Measurements from ENCODE around the gene OR51E1.

The OR51E1 gene

DNA sequence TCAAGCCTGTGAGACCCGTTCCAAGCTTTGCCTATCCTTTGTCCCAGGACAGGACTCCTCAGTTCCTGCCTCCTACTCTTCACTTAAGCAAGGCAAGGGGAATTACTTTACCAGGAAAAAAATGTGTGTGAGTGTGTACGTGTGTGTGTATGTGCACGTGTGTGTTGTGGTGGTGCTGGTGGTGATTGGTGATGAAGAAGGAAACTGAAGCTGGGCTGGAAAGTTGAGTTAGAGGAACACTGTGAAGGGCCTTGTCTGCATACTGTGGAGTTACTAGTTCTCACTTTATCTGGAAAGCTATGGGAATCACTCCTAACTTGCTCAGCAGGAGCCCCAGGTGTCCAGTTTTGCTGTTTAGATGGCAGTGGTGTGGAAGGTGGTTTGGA is 6.1 kb upstream of the OR51E1 start:
- no peak for TF ChIP-seq TAF1 (IDR thresholded peaks at IDR 0.05; ENCODE audit: borderline replicate concordance, insufficient read depth, low read length)
- TF ChIP-seq, protein P1, sequence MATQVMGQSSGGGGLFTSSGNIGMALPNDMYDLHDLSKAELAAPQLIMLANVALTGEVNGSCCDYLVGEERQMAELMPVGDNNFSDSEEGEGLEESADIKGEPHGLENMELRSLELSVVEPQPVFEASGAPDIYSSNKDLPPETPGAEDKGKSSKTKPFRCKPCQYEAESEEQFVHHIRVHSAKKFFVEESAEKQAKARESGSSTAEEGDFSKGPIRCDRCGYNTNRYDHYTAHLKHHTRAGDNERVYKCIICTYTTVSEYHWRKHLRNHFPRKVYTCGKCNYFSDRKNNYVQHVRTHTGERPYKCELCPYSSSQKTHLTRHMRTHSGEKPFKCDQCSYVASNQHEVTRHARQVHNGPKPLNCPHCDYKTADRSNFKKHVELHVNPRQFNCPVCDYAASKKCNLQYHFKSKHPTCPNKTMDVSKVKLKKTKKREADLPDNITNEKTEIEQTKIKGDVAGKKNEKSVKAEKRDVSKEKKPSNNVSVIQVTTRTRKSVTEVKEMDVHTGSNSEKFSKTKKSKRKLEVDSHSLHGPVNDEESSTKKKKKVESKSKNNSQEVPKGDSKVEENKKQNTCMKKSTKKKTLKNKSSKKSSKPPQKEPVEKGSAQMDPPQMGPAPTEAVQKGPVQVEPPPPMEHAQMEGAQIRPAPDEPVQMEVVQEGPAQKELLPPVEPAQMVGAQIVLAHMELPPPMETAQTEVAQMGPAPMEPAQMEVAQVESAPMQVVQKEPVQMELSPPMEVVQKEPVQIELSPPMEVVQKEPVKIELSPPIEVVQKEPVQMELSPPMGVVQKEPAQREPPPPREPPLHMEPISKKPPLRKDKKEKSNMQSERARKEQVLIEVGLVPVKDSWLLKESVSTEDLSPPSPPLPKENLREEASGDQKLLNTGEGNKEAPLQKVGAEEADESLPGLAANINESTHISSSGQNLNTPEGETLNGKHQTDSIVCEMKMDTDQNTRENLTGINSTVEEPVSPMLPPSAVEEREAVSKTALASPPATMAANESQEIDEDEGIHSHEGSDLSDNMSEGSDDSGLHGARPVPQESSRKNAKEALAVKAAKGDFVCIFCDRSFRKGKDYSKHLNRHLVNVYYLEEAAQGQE (IDR thresholded peaks at IDR 0.05; ENCODE audit: insufficient read depth in 1 of 2, low read depth in 2 of 2, low read length in 2 of 2), result no peak
- no peak for TF ChIP-seq FOXP2 (optimal IDR thresholded peaks at IDR 0.05; ENCODE audit: borderline replicate concordance, extremely low read depth, extremely low read length, insufficient read depth)
- TF ChIP-seq POLR2AphosphoS5 (IDR thresholded peaks at IDR 0.05; ENCODE audit: low read depth, low read length), result no peak
- no peak for TF ChIP-seq SIN3A (IDR thresholded peaks at IDR 0.05; ENCODE audit: borderline replicate concordance, insufficient read depth, low read length)

DNA sequence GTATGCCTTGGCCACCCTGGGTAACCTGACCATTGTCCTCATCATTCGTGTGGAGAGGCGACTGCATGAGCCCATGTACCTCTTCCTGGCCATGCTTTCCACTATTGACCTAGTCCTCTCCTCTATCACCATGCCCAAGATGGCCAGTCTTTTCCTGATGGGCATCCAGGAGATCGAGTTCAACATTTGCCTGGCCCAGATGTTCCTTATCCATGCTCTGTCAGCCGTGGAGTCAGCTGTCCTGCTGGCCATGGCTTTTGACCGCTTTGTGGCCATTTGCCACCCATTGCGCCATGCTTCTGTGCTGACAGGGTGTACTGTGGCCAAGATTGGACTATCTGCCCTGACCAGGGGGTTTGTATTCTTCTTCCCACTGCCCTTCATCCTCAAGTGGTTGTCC is 3.9 kb upstream of the OR51E1 start:
- no peak for TF ChIP-seq TAF1 (IDR thresholded peaks at IDR 0.05; ENCODE audit: borderline replicate concordance, insufficient read depth, low read length)
- no peak for TF ChIP-seq POLR2AphosphoS5 (IDR thresholded peaks at IDR 0.05; ENCODE audit: low read depth, low read length)
- TF ChIP-seq, protein P1 (IDR thresholded peaks at IDR 0.05; ENCODE audit: insufficient read depth in 1 of 2, low read depth in 2 of 2, low read length in 2 of 2), result no peak
- TF ChIP-seq SIN3A (IDR thresholded peaks at IDR 0.05; ENCODE audit: borderline replicate concordance, insufficient read depth, low read length), result no peak
- no peak for TF ChIP-seq FOXP2 (optimal IDR thresholded peaks at IDR 0.05; ENCODE audit: borderline replicate concordance, extremely low read depth, extremely low read length, insufficient read depth)

DNA sequence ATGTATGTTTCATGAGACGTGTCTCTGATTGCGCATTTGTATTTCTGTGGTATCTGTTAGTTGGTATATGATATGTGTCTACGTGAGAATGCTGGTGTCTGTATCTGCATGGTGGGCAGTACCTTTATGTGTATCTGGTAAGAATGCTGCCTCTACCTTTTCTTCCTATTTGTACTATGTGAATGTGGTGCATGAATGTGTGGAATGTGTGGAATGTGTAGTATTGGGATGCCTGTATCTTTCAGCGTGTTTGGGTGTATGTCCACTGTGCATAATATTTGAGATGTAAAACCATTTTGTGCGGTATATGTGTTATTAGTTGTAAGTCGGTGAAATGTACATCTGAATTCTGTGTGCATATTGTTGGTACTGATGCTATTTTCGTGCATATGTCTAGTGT is 2.3 kb upstream of the OR51E1 start:
- no peak for TF ChIP-seq POLR2AphosphoS5 (IDR thresholded peaks at IDR 0.05; ENCODE audit: low read depth, low read length)
- no peak for TF ChIP-seq TAF1 (IDR thresholded peaks at IDR 0.05; ENCODE audit: borderline replicate concordance, insufficient read depth, low read length)
- TF ChIP-seq SIN3A (IDR thresholded peaks at IDR 0.05; ENCODE audit: borderline replicate concordance, insufficient read depth, low read length), result no peak
- TF ChIP-seq, protein P1 (IDR thresholded peaks at IDR 0.05; ENCODE audit: insufficient read depth in 1 of 2, low read depth in 2 of 2, low read length in 2 of 2), result no peak
- TF ChIP-seq FOXP2 (optimal IDR thresholded peaks at IDR 0.05; ENCODE audit: borderline replicate concordance, extremely low read depth, extremely low read length, insufficient read depth), result no peak

DNA sequence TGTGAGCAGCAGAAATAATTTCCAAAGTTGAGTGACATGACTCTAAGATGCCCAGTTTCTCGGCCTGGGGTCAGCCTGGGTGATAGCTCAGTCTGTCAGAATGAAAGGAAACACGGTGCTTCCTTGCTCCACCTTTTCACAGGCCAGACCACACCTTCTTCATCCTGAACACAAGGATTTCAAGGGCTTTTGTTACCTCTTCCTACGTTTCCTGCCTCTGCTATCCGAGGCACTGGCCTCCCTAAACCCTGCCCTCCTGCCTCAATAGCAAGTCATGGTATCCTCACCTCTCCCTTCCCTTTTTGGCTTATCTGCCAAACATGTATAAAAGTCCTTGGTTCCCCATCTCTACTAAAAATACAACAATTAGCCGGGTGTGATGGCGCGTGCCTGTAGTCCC is 1.7 kb upstream of the OR51E1 start:
- TF ChIP-seq, protein P1 (IDR thresholded peaks at IDR 0.05; ENCODE audit: insufficient read depth in 1 of 2, low read depth in 2 of 2, low read length in 2 of 2), result no peak
- no peak for TF ChIP-seq FOXP2 (optimal IDR thresholded peaks at IDR 0.05; ENCODE audit: borderline replicate concordance, extremely low read depth, extremely low read length, insufficient read depth)
- TF ChIP-seq SIN3A (IDR thresholded peaks at IDR 0.05; ENCODE audit: borderline replicate concordance, insufficient read depth, low read length), result no peak
- TF ChIP-seq TAF1 (IDR thresholded peaks at IDR 0.05; ENCODE audit: borderline replicate concordance, insufficient read depth, low read length), result no peak
- TF ChIP-seq POLR2AphosphoS5 (IDR thresholded peaks at IDR 0.05; ENCODE audit: low read depth, low read length), result no peak

DNA sequence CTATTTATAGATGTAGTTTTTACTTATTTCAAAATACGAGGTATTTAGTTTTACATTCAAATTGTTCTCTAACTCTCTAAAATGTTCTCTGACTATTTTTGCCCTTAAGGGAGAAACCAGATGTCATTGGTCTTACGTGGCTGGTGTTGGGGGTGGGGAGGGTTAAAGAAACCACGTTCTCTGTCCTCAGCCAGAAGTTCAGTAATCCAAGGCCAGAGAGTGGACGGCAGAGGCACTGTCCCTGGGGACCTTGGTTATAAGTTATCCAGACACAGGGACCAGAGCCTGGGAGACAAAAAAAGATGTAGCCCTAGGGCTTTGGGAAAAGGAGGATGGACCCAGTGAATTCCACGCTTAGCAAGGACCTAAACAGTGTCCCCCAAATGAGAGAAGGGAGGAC is 706 bp upstream of the OR51E1 start:
- no peak for TF ChIP-seq POLR2AphosphoS5 (IDR thresholded peaks at IDR 0.05; ENCODE audit: low read depth, low read length)
- no peak for TF ChIP-seq SIN3A (IDR thresholded peaks at IDR 0.05; ENCODE audit: borderline replicate concordance, insufficient read depth, low read length)
- no peak for TF ChIP-seq TAF1 (IDR thresholded peaks at IDR 0.05; ENCODE audit: borderline replicate concordance, insufficient read depth, low read length)
- TF ChIP-seq, protein P1 (IDR thresholded peaks at IDR 0.05; ENCODE audit: insufficient read depth in 1 of 2, low read depth in 2 of 2, low read length in 2 of 2), result no peak
- TF ChIP-seq FOXP2 (optimal IDR thresholded peaks at IDR 0.05; ENCODE audit: borderline replicate concordance, extremely low read depth, extremely low read length, insufficient read depth), result no peak
